ENCODE results near the gene HK3.

DNA sequence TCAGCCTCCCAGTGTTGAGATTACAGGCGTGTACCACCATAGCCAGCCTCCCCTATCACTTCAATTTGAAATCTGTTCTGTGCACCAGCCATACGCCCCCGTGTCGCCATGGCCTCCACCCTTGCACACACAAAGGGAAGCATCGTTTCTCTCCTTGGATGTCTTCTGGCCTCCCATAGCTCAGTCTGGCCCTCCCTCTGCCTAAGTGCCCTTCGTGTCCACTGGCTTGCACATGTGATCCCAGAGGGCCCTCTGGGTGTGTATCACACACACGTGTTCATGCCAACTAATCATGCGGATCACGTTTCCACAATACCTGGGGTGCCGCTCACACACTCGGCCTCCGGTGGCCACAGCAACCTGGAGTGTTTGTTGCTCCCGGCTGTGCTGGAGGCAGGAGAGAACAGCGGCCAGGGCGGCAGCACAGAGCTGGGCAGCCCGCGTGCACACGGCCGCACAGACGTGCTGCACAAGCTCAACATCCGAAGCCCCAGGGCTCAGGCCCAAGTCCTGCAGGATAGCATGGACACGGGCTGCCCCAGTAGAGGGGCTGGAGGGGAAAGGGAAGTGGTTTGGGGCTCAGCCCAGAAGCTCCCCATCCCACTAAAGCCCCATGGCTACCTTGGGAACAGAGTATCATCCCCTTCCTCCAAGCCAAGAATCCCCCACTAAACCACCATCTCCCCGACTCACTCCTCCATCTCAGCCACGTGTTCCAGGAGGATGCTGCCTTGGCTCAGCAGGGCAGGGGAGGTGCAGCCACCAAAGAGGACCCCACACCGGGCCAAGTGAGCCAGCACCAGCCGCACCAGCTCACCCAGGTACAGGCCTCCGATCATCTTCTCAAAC, 10.9 kb downstream of the HK3 start:
- TF ChIP-seq, protein P1, sequence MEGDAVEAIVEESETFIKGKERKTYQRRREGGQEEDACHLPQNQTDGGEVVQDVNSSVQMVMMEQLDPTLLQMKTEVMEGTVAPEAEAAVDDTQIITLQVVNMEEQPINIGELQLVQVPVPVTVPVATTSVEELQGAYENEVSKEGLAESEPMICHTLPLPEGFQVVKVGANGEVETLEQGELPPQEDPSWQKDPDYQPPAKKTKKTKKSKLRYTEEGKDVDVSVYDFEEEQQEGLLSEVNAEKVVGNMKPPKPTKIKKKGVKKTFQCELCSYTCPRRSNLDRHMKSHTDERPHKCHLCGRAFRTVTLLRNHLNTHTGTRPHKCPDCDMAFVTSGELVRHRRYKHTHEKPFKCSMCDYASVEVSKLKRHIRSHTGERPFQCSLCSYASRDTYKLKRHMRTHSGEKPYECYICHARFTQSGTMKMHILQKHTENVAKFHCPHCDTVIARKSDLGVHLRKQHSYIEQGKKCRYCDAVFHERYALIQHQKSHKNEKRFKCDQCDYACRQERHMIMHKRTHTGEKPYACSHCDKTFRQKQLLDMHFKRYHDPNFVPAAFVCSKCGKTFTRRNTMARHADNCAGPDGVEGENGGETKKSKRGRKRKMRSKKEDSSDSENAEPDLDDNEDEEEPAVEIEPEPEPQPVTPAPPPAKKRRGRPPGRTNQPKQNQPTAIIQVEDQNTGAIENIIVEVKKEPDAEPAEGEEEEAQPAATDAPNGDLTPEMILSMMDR (IDR thresholded peaks at IDR 0.05 in 2 of 3, conservative IDR thresholded peaks at IDR 0.05 in 1 of 3; ENCODE audit: insufficient read depth in 2 of 3, low read depth in 1 of 3, low read length in 3 of 3): no peak
- TF ChIP-seq ARNT (IDR thresholded peaks at IDR 0.05) (no peak), ARID2 (IDR thresholded peaks at IDR 0.05) (no peak), POLR2A (conservative IDR thresholded peaks at IDR 0.05) (no peak), CHCHD3 (CRISPR knock-in tag; IDR thresholded peaks at IDR 0.05) (no peak), BRCA1 (IDR thresholded peaks at IDR 0.05) (no peak), BRCA1 (CRISPR knock-in tag; IDR thresholded peaks at IDR 0.05) (no peak), HMG20B (CRISPR knock-in tag; IDR thresholded peaks at IDR 0.05) (no peak)
- TF ChIP-seq, protein P2, sequence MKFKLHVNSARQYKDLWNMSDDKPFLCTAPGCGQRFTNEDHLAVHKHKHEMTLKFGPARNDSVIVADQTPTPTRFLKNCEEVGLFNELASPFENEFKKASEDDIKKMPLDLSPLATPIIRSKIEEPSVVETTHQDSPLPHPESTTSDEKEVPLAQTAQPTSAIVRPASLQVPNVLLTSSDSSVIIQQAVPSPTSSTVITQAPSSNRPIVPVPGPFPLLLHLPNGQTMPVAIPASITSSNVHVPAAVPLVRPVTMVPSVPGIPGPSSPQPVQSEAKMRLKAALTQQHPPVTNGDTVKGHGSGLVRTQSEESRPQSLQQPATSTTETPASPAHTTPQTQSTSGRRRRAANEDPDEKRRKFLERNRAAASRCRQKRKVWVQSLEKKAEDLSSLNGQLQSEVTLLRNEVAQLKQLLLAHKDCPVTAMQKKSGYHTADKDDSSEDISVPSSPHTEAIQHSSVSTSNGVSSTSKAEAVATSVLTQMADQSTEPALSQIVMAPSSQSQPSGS (CRISPR knock-in tag; IDR thresholded peaks at IDR 0.05): no peak
- TF ChIP-seq, protein P3, sequence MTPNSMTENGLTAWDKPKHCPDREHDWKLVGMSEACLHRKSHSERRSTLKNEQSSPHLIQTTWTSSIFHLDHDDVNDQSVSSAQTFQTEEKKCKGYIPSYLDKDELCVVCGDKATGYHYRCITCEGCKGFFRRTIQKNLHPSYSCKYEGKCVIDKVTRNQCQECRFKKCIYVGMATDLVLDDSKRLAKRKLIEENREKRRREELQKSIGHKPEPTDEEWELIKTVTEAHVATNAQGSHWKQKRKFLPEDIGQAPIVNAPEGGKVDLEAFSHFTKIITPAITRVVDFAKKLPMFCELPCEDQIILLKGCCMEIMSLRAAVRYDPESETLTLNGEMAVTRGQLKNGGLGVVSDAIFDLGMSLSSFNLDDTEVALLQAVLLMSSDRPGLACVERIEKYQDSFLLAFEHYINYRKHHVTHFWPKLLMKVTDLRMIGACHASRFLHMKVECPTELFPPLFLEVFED (CRISPR knock-in tag; conservative IDR thresholded peaks at IDR 0.05): no peak

Measured in K562 (cell line).